GM18519 (cell line): ENCODE data around the gene NXPH1.
A peak's percentile ranks its signal among the peaks of the same experiment; 100 is the strongest.

Source experiments
- ATAC-seq: cut with Tn5 transposase; IDR thresholded peaks from one replicate; pipeline ENCODE4 v1.9.1; 2021; ENCODE audit warnings: mild to moderate bottlenecking, moderate library complexity; ENCODE audit not compliant: unreplicated experiment, low FRiP score

NXPH1 gene

GRCh38 chr7:8433477-8434289, at the start of gene NXPH1:
Gene NXPH1, plus strand, starts transcription at chr7:8433609.
- no peak for ATAC-seq

- ATAC-seq, result peak; percentile 33
These were observed 48.5 kb upstream of the NXPH1 start for GRCh38 chr7:8384901-8385300.

- ATAC-seq, result peak; percentile 76
These were observed 46.4 kb upstream of the NXPH1 start for GRCh38 chr7:8386926-8387550.

- peak; percentile 43 for ATAC-seq
These were observed 45.7 kb upstream of the NXPH1 start for GRCh38 chr7:8387551-8388256.

GRCh38 chr7:8388257-8388625, 45.2 kb upstream of the NXPH1 start:
- no peak for ATAC-seq

GRCh38 chr7:8389593-8390261, 43.7 kb upstream of the NXPH1 start:
- ATAC-seq, result no peak

- no peak for ATAC-seq
These were observed 43.2 kb upstream of the NXPH1 start for GRCh38 chr7:8390262-8390626.

- ATAC-seq, result no peak
These were observed 41.9 kb upstream of the NXPH1 start for GRCh38 chr7:8391353-8392062.

- no peak for ATAC-seq
These were observed 37.1 kb upstream of the NXPH1 start for GRCh38 chr7:8396294-8396693.

GRCh38 chr7:8408871-8409270, 24.5 kb upstream of the NXPH1 start:
- ATAC-seq, result no peak

GRCh38 chr7:8411103-8411502, 22.3 kb upstream of the NXPH1 start:
- no peak for ATAC-seq

- ATAC-seq, result no peak
These were observed 19.8 kb upstream of the NXPH1 start for GRCh38 chr7:8413600-8413999.

- peak; percentile 89 for ATAC-seq
These were observed 14.7 kb upstream of the NXPH1 start for GRCh38 chr7:8418629-8419245.

- ATAC-seq, result no peak
These were observed 11.2 kb upstream of the NXPH1 start for GRCh38 chr7:8422177-8422576.

- ATAC-seq, result no peak
These were observed 10.4 kb upstream of the NXPH1 start for GRCh38 chr7:8423057-8423456.

- ATAC-seq, result no peak
These were observed 8.2 kb upstream of the NXPH1 start for GRCh38 chr7:8425223-8425622.

- ATAC-seq, result no peak
These were observed 2.8 kb upstream of the NXPH1 start for GRCh38 chr7:8430643-8431042.

GRCh38 chr7:8434290-8435002, 1.0 kb downstream of the NXPH1 start:
- no peak for ATAC-seq

- no peak for ATAC-seq
These were observed 1.7 kb downstream of the NXPH1 start for GRCh38 chr7:8435095-8435494.
